Measurements from ENCODE around the gene ARG1.

- no peak for TF ChIP-seq CTCF (conservative IDR thresholded peaks at IDR 0.05; ENCODE audit: low read length)
- TF ChIP-seq EZH2phosphoT487 (IDR thresholded peaks at IDR 0.05; ENCODE audit: borderline replicate concordance, low read depth, low read length), result no peak
Measured at GRCh38 chr6:131594074-131594473, 21.0 kb downstream of the ARG1 start.
